IgD-negative memory B cell (primary cell): ENCODE data around the gene GPR26. TPM values are rescaled to one million over a fixed set of nuclear protein-coding genes. Genes with fewer than 3 reads are reported as not detected.
"Not testable (repeated sequence)": the region's sequence is repeated elsewhere in the genome, so short reads cannot be mapped to it uniquely, and the experiment has no call there.

Experiments
- H3K27ac Mint-ChIP-seq, 3 donors: one replicate each; pipeline ENCODE4 v1.8.0; 2020 to 2022; ENCODE audit warnings: mild to moderate bottlenecking in 3 of 3, mixed read lengths in 3 of 3, moderate library complexity in 1 of 3
- H3K27me3 Mint-ChIP-seq: one replicate; pipeline ENCODE4 v1.8.0; 2021; ENCODE audit warnings: mixed read lengths
- H3K36me3 Mint-ChIP-seq: one replicate; pipeline ENCODE4 v1.8.0; 2020; ENCODE audit warnings: mild to moderate bottlenecking, mixed read lengths
- H3K4me1 Mint-ChIP-seq, 3 donors: one replicate each; pipeline ENCODE4 v1.8.0; 2020 to 2022; ENCODE audit warnings: mixed read lengths in 3 of 3, mild to moderate bottlenecking in 1 of 3
- H3K4me3 Mint-ChIP-seq, 4 donors: one replicate each; pipeline ENCODE4 v1.8.0; 2020 to 2022; ENCODE audit warnings: mild to moderate bottlenecking in 4 of 4, mixed read lengths in 4 of 4, moderate library complexity in 3 of 4
- H3K9me3 Mint-ChIP-seq, 3 donors: one replicate each; pipeline ENCODE4 v1.8.0; 2020 to 2021; ENCODE audit warnings: mixed read lengths in 3 of 3, mild to moderate bottlenecking in 1 of 3
- polyA plus RNA-seq: library from polyadenylated mRNA; unstranded; fragments of 300-500 nt; fragmentation: Illumina TruSeq; gene quantifications from one replicate; pipeline ENCODE4 v1.2.3, GENCODE V29; 2021

Gene GPR26
- polyA plus RNA-seq, 1 donor from 2014 or later: not detected

DNA sequence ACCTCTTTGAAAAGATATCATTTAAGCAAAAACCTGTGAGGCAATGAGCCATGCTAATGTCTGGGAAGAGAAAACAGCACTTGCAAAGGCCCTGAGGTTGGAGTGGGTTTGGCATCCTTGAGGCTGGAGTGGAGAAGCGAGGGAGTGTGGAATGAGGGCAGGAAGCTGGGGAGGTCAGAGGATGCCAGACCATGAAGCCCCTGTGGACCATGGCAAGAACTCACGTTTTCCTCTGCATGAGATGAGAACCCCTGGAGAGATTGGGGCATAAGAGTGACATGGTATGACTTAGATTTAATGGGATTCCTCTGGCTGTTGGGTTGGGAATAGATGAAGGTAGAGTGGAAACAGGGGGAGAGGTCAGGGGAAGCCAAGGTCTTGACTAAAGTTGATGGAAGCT is 49.4 kb downstream of the GPR26 start:
- no peak overlapping the region for H3K4me3 Mint-ChIP-seq
- peaks cover 0 to 3% (median 2%) of the 10 kb centered on the region in 3 donors for H3K9me3 Mint-ChIP-seq
- H3K27ac Mint-ChIP-seq: no peak overlapping the region
- H3K4me1 Mint-ChIP-seq: no peaks in the 10 kb centered on the region
- H3K36me3 Mint-ChIP-seq: no peaks in the 10 kb centered on the region
- peaks cover 3% of the 10 kb centered on the region for H3K27me3 Mint-ChIP-seq

GRCh38 chr10:123717336-123717735 is 51.2 kb downstream of the GPR26 start:
- Mint-ChIP-seq H3K27ac (no peak overlapping the region), H3K27me3 (peaks cover 5% of the 10 kb centered on the region)

GRCh38 chr10:123718544-123719060 is 52.4 kb downstream of the GPR26 start:
- Mint-ChIP-seq H3K9me3 (peaks cover 0 to 4% (median 3%) of the 10 kb centered on the region in 3 donors), H3K4me3 (no peak overlapping the region), H3K27ac (peak overlapping the region in 1 of 3 donors; percentile 42), H3K27me3 (peaks cover 5% of the 10 kb centered on the region), H3K4me1 (no peaks in the 10 kb centered on the region), H3K36me3 (no peaks in the 10 kb centered on the region)

More at GRCh38 chr10:123717336-123717735, 51.2 kb downstream of the GPR26 start:
- Mint-ChIP-seq H3K36me3 (no peaks in the 10 kb centered on the region), H3K9me3 (peaks cover 0 to 4% (median 3%) of the 10 kb centered on the region in 3 donors), H3K4me3 (no peak overlapping the region), H3K4me1 (no peaks in the 10 kb centered on the region)

DNA sequence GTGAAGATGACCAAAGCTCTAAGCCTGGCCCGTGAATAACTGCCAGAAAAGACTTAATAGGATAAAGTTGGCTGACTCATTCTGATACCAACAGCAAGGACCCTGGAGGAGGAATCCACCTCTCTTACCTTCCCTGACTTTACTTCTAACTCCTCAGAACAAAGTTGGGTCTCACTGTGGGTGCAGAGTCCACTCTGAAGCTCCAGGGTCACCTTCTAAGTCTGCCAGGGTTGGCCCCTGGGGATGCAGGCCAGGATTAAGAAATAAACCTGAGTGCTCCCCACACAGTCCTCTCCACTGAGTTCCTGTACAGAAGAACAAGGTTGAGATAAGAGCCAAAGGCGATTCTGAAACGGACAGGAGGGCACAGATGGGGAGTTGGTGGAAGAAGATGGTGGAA is 54.4 kb downstream of the GPR26 start:
- H3K4me3 Mint-ChIP-seq: no peak overlapping the region
- H3K9me3 Mint-ChIP-seq: peaks cover 0 to 4% (median 3%) of the 10 kb centered on the region in 3 donors
- H3K36me3 Mint-ChIP-seq: no peaks in the 10 kb centered on the region
- peaks cover 5% of the 10 kb centered on the region for H3K27me3 Mint-ChIP-seq
- no peaks in the 10 kb centered on the region for H3K4me1 Mint-ChIP-seq
- no peak overlapping the region for H3K27ac Mint-ChIP-seq

DNA sequence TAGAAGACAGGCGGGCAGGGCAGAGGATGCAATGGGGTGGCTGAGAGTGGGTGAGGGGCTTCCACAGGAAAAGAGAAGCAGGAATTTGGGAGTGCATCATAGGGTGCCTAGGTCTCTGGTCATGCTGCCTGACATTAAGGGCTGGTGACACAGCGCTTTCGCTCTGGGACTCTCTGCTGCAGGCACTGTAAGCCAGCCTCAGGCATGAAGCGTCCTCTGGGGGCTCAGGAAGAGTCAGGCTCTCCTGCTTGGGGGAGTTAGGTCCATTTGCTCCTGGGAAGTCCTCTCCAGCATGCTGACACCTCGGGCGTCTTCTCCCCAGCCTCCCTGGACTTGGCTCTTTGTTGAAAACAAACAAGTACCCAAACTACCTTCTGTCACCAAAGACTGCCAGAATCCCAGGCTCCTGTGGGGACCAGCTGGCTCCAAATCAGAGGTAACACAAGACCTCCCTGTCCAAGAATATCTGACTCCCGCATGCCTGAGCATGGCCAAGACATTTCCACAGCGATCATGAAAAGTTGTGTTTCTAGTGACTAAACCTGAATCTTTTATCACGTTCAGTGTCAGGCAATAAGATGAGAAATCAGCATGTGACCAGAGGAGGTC is 55.4 kb downstream of the GPR26 start:
- no peak overlapping the region for H3K4me3 Mint-ChIP-seq
- peaks cover 5% of the 10 kb centered on the region for H3K27me3 Mint-ChIP-seq
- H3K36me3 Mint-ChIP-seq: no peaks in the 10 kb centered on the region
- H3K9me3 Mint-ChIP-seq: peaks cover 0 to 4% (median 3%) of the 10 kb centered on the region in 3 donors
- no peaks in the 10 kb centered on the region for H3K4me1 Mint-ChIP-seq
- H3K27ac Mint-ChIP-seq: no peak overlapping the region

DNA sequence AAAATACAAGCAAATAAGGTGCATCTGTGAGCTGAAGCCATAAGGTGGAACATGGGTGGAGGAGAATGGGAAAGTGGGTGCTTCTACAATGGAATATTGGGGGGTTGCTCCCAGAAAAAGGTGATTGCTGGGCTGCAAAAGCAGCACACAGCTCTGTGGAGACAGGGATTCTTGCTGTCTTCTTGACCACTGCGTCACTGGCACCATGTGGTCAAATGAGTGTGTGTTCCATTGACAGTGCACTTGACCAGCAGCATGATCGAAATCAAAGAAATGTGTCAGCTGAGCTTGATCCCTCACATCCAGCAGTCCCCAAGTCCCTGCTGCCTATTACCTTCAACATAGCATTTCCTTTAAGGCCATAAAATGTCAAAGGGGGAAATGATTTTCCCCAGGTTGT is 56.2 kb downstream of the GPR26 start:
- Mint-ChIP-seq H3K36me3 (no peaks in the 10 kb centered on the region), H3K9me3 (peaks cover 0 to 4% (median 3%) of the 10 kb centered on the region in 3 donors), H3K4me3 (no peak overlapping the region), H3K4me1 (no peaks in the 10 kb centered on the region), H3K27ac (peak overlapping the region in 1 of 3 donors; percentile 50), H3K27me3 (peaks cover 5% of the 10 kb centered on the region)

DNA sequence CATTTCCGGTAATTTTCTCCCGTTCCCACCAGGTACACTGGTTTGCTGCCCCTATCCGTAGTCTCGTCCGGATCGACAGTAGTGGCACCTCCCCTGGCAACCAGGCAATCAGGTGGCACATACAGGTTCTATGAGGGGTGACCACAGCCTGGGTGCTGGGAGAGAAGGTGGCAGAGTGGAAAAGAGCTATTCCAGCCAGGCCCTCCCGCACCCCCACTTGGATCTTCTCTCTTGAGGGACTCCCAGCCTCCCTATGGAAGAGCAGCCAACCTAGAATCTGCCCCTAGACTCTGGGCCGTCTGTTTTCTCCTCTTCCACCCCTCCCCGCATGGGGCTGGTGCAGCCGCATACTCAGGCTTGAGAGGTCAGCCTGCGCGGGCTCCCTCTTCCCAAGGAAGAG is 58.6 kb downstream of the GPR26 start:
- H3K9me3 Mint-ChIP-seq: peaks cover 0 to 4% (median 2%) of the 10 kb centered on the region in 3 donors
- H3K27ac Mint-ChIP-seq: no peak overlapping the region
- H3K4me1 Mint-ChIP-seq: no peaks in the 10 kb centered on the region
- H3K4me3 Mint-ChIP-seq: no peak overlapping the region
- H3K27me3 Mint-ChIP-seq: peaks cover 3% of the 10 kb centered on the region
- no peaks in the 10 kb centered on the region for H3K36me3 Mint-ChIP-seq

DNA sequence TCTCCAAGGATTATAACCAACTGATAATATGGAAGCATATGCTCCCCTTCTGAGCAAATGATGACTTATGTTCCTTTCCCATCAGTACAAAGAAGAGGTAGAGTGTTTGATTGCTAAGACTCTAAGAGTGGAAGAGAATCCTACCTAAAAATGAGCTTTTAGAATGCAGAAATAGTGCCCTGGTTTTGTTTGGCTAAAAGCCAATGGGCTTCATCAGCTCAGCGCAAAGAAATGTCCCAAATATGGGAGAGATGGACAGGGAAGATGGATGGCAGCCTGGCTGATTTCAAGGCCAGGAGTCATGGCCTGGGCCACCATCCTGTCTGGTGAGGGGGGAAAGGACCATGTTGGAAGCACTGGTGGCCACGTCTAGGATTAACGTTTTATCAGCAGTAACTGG is 60.2 kb downstream of the GPR26 start:
- Mint-ChIP-seq H3K27me3 (peaks cover 3% of the 10 kb centered on the region), H3K4me1 (no peaks in the 10 kb centered on the region), H3K4me3 (no peak overlapping the region), H3K9me3 (peaks cover 0 to 2% (median 2%) of the 10 kb centered on the region in 3 donors), H3K36me3 (no peaks in the 10 kb centered on the region), H3K27ac (peak overlapping the region in 1 of 3 donors; percentile 61)

- peaks cover 0 to 2% (median 2%) of the 10 kb centered on the region in 3 donors for H3K9me3 Mint-ChIP-seq
- H3K27ac Mint-ChIP-seq: peak overlapping the region in 1 of 3 donors; percentile 61
- peaks cover 3% of the 10 kb centered on the region for H3K27me3 Mint-ChIP-seq
- H3K36me3 Mint-ChIP-seq: no peaks in the 10 kb centered on the region
- no peak overlapping the region for H3K4me3 Mint-ChIP-seq
- no peaks in the 10 kb centered on the region for H3K4me1 Mint-ChIP-seq
Observed at GRCh38 chr10:123726836-123727235, 60.7 kb downstream of the GPR26 start.

DNA sequence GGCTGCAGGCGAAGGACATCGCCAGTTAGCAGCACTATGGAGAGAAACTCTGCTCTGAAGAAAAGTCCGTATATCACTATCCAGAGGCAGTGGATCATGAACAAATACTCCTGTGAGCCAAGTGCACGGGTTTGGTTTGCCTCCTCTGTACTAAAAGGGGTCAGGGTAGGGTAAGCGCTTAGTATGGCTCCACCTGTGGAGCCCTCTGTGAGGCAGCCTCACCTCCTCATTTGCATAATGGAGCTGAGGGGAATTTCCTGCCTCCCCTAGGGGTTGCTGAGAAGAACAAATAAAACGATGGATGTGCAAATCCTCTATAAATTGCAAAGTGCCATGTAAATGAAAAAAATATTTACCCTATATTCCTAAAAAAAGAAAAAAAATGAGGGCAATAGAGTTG is 63.4 kb downstream of the GPR26 start:
- Mint-ChIP-seq H3K4me3 (peak overlapping the region in 1 of 4 donors; percentile 52), H3K36me3 (no peaks in the 10 kb centered on the region), H3K9me3 (peaks cover 2 to 3% (median 2%) of the 10 kb centered on the region in 3 donors)

GRCh38 chr10:123736917-123737316 is 70.8 kb downstream of the GPR26 start:
- not testable (repeated sequence) for H3K27me3 Mint-ChIP-seq, H3K4me1 Mint-ChIP-seq, H3K27ac Mint-ChIP-seq, H3K36me3 Mint-ChIP-seq
- H3K4me3 Mint-ChIP-seq: peak overlapping the region in 1 of 4 donors; percentile 41
- peaks cover 0 to 11% (median 6%) of the 10 kb centered on the region in 3 donors for H3K9me3 Mint-ChIP-seq

More for the DNA sequence above, 63.4 kb downstream of the GPR26 start:
- no peaks in the 10 kb centered on the region for H3K4me1 Mint-ChIP-seq
- peaks cover 2% of the 10 kb centered on the region for H3K27me3 Mint-ChIP-seq
- H3K27ac Mint-ChIP-seq: no peak overlapping the region

- no peaks in the 10 kb centered on the region for H3K36me3 Mint-ChIP-seq
Observed at GRCh38 chr10:123741146-123741545, 75.0 kb downstream of the GPR26 start.

DNA sequence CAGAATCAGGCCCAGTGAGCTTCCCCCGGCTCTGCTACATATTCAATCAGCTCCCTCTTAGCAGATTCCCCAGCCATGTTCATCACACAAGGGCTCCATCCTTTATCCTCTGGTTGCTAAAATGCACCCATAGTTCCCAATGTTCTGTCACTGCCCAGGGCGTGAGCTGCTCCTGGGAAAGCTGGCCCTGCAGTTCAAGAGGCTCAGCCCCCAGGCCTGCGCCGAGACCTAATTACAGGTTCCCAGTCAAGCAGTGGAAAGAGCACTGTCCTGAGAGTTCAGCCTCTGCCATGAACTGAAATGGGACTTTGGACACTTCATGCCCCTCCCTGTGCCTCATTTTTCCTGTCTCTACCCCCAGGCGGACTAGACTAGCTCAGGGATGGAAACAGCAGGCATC is 75.6 kb downstream of the GPR26 start:
- H3K36me3 Mint-ChIP-seq: no peaks in the 10 kb centered on the region

More at GRCh38 chr10:123741146-123741545, 75.0 kb downstream of the GPR26 start:
- no peaks in the 10 kb centered on the region for H3K4me1 Mint-ChIP-seq
- peaks cover 6% of the 10 kb centered on the region for H3K27me3 Mint-ChIP-seq
- H3K9me3 Mint-ChIP-seq: peaks cover 0 to 4% (median 0%) of the 10 kb centered on the region in 3 donors
- H3K27ac Mint-ChIP-seq: no peak overlapping the region
- no peak overlapping the region for H3K4me3 Mint-ChIP-seq

DNA sequence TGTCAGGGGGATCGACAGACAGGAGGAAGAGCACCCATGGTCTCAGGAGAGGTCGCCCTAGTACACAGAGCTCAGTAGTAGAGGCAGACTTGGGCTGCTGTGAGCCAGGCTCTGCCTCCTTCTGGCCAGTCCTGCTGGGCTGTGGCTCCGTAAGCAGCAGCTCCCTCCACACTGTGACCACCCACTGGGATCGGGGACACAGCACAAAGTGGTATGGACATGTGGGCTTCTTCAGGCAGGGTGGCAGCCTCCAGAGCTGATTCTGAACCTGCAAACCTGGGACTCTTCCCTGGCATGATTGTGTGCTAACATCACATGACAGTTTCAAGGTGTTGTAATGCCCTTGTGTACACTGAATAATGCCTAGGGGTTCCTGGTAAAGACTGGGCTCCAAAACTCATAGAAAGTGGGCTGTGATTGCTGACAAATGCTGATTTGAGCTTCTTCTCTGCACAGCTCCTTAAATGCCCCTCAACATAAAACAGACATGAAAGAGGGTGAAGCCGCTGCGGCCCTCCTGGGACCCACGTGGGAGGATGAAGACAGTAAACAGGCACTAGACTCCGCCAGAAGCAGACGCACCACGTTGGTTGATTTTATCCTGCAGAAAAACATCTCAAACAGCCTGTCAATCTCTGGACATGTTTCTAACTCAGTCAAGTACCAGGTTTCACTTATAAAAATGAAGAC is 76.7 kb downstream of the GPR26 start:
- no peak overlapping the region for H3K27ac Mint-ChIP-seq

More for the DNA sequence above, 75.6 kb downstream of the GPR26 start:
- Mint-ChIP-seq H3K4me3 (no peak overlapping the region), H3K27me3 (peaks cover 6% of the 10 kb centered on the region), H3K27ac (no peak overlapping the region), H3K4me1 (no peaks in the 10 kb centered on the region), H3K9me3 (peaks cover 0 to 4% (median 0%) of the 10 kb centered on the region in 3 donors)

GRCh38 chr10:123743441-123744223 is 77.5 kb downstream of the GPR26 start:
- Mint-ChIP-seq H3K27ac (no peak overlapping the region), H3K4me3 (no peak overlapping the region)

More for the DNA sequence above, 76.7 kb downstream of the GPR26 start:
- Mint-ChIP-seq H3K27me3 (peaks cover 5% of the 10 kb centered on the region), H3K4me3 (no peak overlapping the region), H3K36me3 (no peaks in the 10 kb centered on the region), H3K9me3 (peaks cover 0 to 2% (median 0%) of the 10 kb centered on the region in 3 donors), H3K4me1 (no peaks in the 10 kb centered on the region)

More at GRCh38 chr10:123743441-123744223, 77.5 kb downstream of the GPR26 start:
- Mint-ChIP-seq H3K27me3 (peaks cover 4% of the 10 kb centered on the region), H3K36me3 (no peaks in the 10 kb centered on the region), H3K4me1 (no peaks in the 10 kb centered on the region), H3K9me3 (peaks cover 0 to 2% (median 0%) of the 10 kb centered on the region in 3 donors)
